Urinary bladder (tissue), 4 donors: ENCODE data around the gene SNCAIP. TPM values are rescaled to one million over a fixed set of nuclear protein-coding genes. Genes with fewer than 3 reads are reported as not detected.

ENCODE experiments used
- DNase-seq: peaks from one replicate; pipeline ENCODE4 v3.0.0-alpha.2; 2015; ENCODE audit errors: extremely low spot score
- H3K27ac ChIP-seq: one replicate; pipeline ENCODE4 v1.5.1; 2013; ENCODE audit warnings: low read depth, mild to moderate bottlenecking, moderate library complexity
- H3K36me3 ChIP-seq: one replicate; pipeline ENCODE4 v1.6.1; 2013; ENCODE audit warnings: mild to moderate bottlenecking, moderate library complexity; ENCODE audit not compliant: insufficient read depth
- H3K4me1 ChIP-seq: one replicate; pipeline ENCODE4 v1.6.1; 2013; ENCODE audit warnings: mild to moderate bottlenecking, moderate library complexity; ENCODE audit not compliant: insufficient read depth
- H3K4me3 ChIP-seq: one replicate; pipeline ENCODE4 v1.5.1; 2013; ENCODE audit warnings: low read depth, low read length
- WGBS: extraction: QIAGEN DNeasy Blood & Tissue Kit; methylation state at CpG from one replicate; pipeline ENCODE4 v1.1.7; 2013; 5-methylcytosine and 5-hydroxymethylcytosine counted together
- polyA plus RNA-seq: library from polyadenylated mRNA; stranded (reverse); fragments of 200-250 nt; gene quantifications from one replicate; pipeline ENCODE4 v1.2.3, GENCODE V29; 2013
- total RNA-seq: library from RNA; depleted of rRNA; stranded (reverse); fragments of >200 nt; gene quantifications from one replicate; pipeline ENCODE4 v1.2.3, GENCODE V29; 2014
- donor health status: healthy with polysubstance abuse.
- donor health status: healthy.

SNCAIP gene
- total and polyA plus RNA-seq, 2 donors: 1.6 to 22.2 TPM

GRCh38 chr5:122436615-122437014 is 124.6 kb downstream of the SNCAIP start:
- no peak for DNase-seq
- Histone ChIP-seq H3K27ac (no peak overlapping the region), H3K4me3 (no peak overlapping the region), H3K4me1 (no peaks in the 10 kb centered on the region), H3K36me3 (no peaks in the 10 kb centered on the region)

- 94% methylated on average over 1 of the region's 1 CpG for WGBS
- no peak overlapping the region for H3K4me3 ChIP-seq
- H3K4me1 ChIP-seq: no peaks in the 10 kb centered on the region
- no peak overlapping the region for H3K27ac ChIP-seq
- H3K36me3 ChIP-seq: no peaks in the 10 kb centered on the region
- no peak for DNase-seq
Observed at GRCh38 chr5:122439645-122440044, 127.6 kb downstream of the SNCAIP start.

- H3K4me1 ChIP-seq: no peaks in the 10 kb centered on the region
- WGBS: 64% methylated on average over 1 of the region's 1 CpG
Observed at GRCh38 chr5:122442938-122443337, 130.9 kb downstream of the SNCAIP start.

GRCh38 chr5:122444411-122444810 is 132.4 kb downstream of the SNCAIP start:
- no peak for DNase-seq
- no peaks in the 10 kb centered on the region for H3K4me1 ChIP-seq
- H3K36me3 ChIP-seq: no peaks in the 10 kb centered on the region
- no peak overlapping the region for H3K27ac ChIP-seq
- WGBS: 96% methylated on average over 5 of the region's 5 CpGs
- H3K4me3 ChIP-seq: no peak overlapping the region

More at GRCh38 chr5:122442938-122443337, 130.9 kb downstream of the SNCAIP start:
- H3K36me3 ChIP-seq: no peaks in the 10 kb centered on the region
- no peak overlapping the region for H3K27ac ChIP-seq
- H3K4me3 ChIP-seq: no peak overlapping the region
- DNase-seq: no peak

GRCh38 chr5:122445070-122445469 is 133.0 kb downstream of the SNCAIP start:
- Histone ChIP-seq H3K36me3 (no peaks in the 10 kb centered on the region), H3K4me3 (no peak overlapping the region), H3K4me1 (no peaks in the 10 kb centered on the region), H3K27ac (no peak overlapping the region)
- no peak for DNase-seq
- 89% methylated on average over 1 of the region's 1 CpG for whole genome bisulfite sequencing

GRCh38 chr5:122447072-122447471 is 135.0 kb downstream of the SNCAIP start:
- Histone ChIP-seq H3K36me3 (no peaks in the 10 kb centered on the region), H3K4me3 (no peak overlapping the region), H3K27ac (no peak overlapping the region), H3K4me1 (no peaks in the 10 kb centered on the region)
- DNase-seq: no peak
- 87% methylated on average over 3 of the region's 3 CpGs for WGBS

- WGBS: 73% methylated on average over 3 of the region's 3 CpGs
- no peak for DNase-seq
- Histone ChIP-seq H3K4me1 (no peaks in the 10 kb centered on the region), H3K4me3 (no peak overlapping the region), H3K27ac (no peak overlapping the region), H3K36me3 (no peaks in the 10 kb centered on the region)
Observed at GRCh38 chr5:122447879-122448278, 135.8 kb downstream of the SNCAIP start.

GRCh38 chr5:122454541-122454940 is 142.5 kb downstream of the SNCAIP start:
- no peak overlapping the region for H3K4me3 ChIP-seq
- H3K27ac ChIP-seq: no peak overlapping the region
- H3K36me3 ChIP-seq: no peaks in the 10 kb centered on the region
- DNase-seq: no peak
- H3K4me1 ChIP-seq: no peaks in the 10 kb centered on the region

- Histone ChIP-seq H3K4me1 (no peaks in the 10 kb centered on the region), H3K27ac (no peak overlapping the region), H3K4me3 (no peak overlapping the region), H3K36me3 (no peaks in the 10 kb centered on the region)
- 55% methylated on average over 1 of the region's 1 CpG for WGBS
- no peak for DNase-seq
Observed at GRCh38 chr5:122455939-122456338, 143.9 kb downstream of the SNCAIP start.

GRCh38 chr5:122457178-122457826 is 145.3 kb downstream of the SNCAIP start:
- WGBS: 90% methylated on average over 6 of the region's 6 CpGs
- no peak overlapping the region for H3K27ac ChIP-seq
- H3K4me1 ChIP-seq: no peaks in the 10 kb centered on the region
- H3K4me3 ChIP-seq: no peak overlapping the region
- DNase-seq: no peak
- H3K36me3 ChIP-seq: no peaks in the 10 kb centered on the region

- Histone ChIP-seq H3K27ac (no peak overlapping the region), H3K36me3 (no peaks in the 10 kb centered on the region), H3K4me3 (no peak overlapping the region), H3K4me1 (no peaks in the 10 kb centered on the region)
- DNase-seq: no peak
- 89% methylated on average over 8 of the region's 8 CpGs for WGBS
Observed at GRCh38 chr5:122458278-122458872, 146.3 kb downstream of the SNCAIP start.

- no peak overlapping the region for H3K27ac ChIP-seq
- no peak for DNase-seq
- no peaks in the 10 kb centered on the region for H3K4me1 ChIP-seq
- H3K4me3 ChIP-seq: no peak overlapping the region
- H3K36me3 ChIP-seq: no peaks in the 10 kb centered on the region
Observed at GRCh38 chr5:122462486-122462885, 150.4 kb downstream of the SNCAIP start.

GRCh38 chr5:122463221-122463620 is 151.2 kb downstream of the SNCAIP start:
- no peak overlapping the region for H3K27ac ChIP-seq
- 89% methylated on average over 1 of the region's 1 CpG for WGBS
- no peak for DNase-seq
- no peaks in the 10 kb centered on the region for H3K4me1 ChIP-seq
- no peaks in the 10 kb centered on the region for H3K36me3 ChIP-seq
- H3K4me3 ChIP-seq: no peak overlapping the region

GRCh38 chr5:122464191-122464590 is 152.2 kb downstream of the SNCAIP start:
- DNase-seq: no peak
- Histone ChIP-seq H3K4me1 (no peaks in the 10 kb centered on the region), H3K36me3 (no peaks in the 10 kb centered on the region), H3K27ac (no peak overlapping the region), H3K4me3 (no peak overlapping the region)
- WGBS: 74% methylated on average over 2 of the region's 2 CpGs
